SU-DHL-6 (cell line): Measurements from ENCODE around the gene SYPL1.

ENCODE experiments used
- H2AFZ ChIP-seq: fragments of 200-600 bp; sonication (generic); 2 replicates; pipeline ENCODE4 v1.6.1; 2014; ENCODE audit warnings: low read depth, mild to moderate bottlenecking, moderate library complexity, mixed read lengths, antibody characterized with exemption, low read length; ENCODE audit not compliant: severe bottlenecking
- H3F3A ChIP-seq: fragments of 200-600 bp; shearing (Covaris generic); 2 replicates; pipeline ENCODE4 v1.6.0; 2016; ENCODE audit warnings: antibody characterized with exemption, mild to moderate bottlenecking; ENCODE audit not compliant: insufficient read depth
- H3K27ac ChIP-seq: fragments of 200-600 bp; sonication (generic); 2 replicates; pipeline ENCODE4 v1.5.1; 2016; ENCODE audit warnings: low read depth, mild to moderate bottlenecking, low read length, moderate library complexity, mixed read lengths
- H3K27me3 ChIP-seq: fragments of 200-600 bp; sonication (generic), shearing (Covaris generic); 2 replicates; pipeline ENCODE4 v1.6.0; 2014; ENCODE audit warnings: mild to moderate bottlenecking, low read length
- H3K36me3 ChIP-seq: fragments of 200-600 bp; sonication (generic); 2 replicates; pipeline ENCODE4 v1.6.1; 2014; ENCODE audit warnings: mild to moderate bottlenecking, low read length, mixed read lengths
- H3K4me2 ChIP-seq: fragments of 300-600, 200-600 bp; shearing (Covaris generic), sonication (generic); 2 replicates; pipeline ENCODE4 v1.6.0; 2014; ENCODE audit warnings: low read length, low read depth, mild to moderate bottlenecking; ENCODE audit not compliant: poor library complexity, severe bottlenecking
- H3K4me3 ChIP-seq: fragments of 200-600 bp; sonication (generic); 2 replicates; pipeline ENCODE4 v1.5.1; 2014; ENCODE audit warnings: antibody characterized with exemption, low read length, mild to moderate bottlenecking, mixed read lengths; ENCODE audit not compliant: insufficient read depth, poor library complexity, severe bottlenecking
- H3K79me2 ChIP-seq: fragments of 200-600 bp; sonication (generic); 2 replicates; pipeline ENCODE4 v1.6.1; 2014; ENCODE audit warnings: mild to moderate bottlenecking, low read length, moderate library complexity; ENCODE audit not compliant: insufficient read depth
- H3K9ac ChIP-seq: fragments of 200-600 bp; sonication (generic); 2 replicates; pipeline ENCODE4 v1.7.0; 2014; ENCODE audit warnings: mild to moderate bottlenecking, low read length
- H3K9me2 ChIP-seq: fragments of 200-600 bp; sonication (generic); replicated peaks from 2 replicates; pipeline ENCODE4 v1.6.1; 2014; ENCODE audit warnings: low read length; ENCODE audit not compliant: insufficient read depth
- H3K9me3 ChIP-seq: fragments of 200-600 bp; sonication (generic); 2 replicates; pipeline ENCODE4 v1.6.1; 2014; ENCODE audit warnings: low read length, mixed read lengths; ENCODE audit not compliant: insufficient read depth
- H4K20me1 ChIP-seq: fragments of 200-600 bp; sonication (generic); 2 replicates; pipeline ENCODE4 v1.6.1; 2014; ENCODE audit warnings: low read depth, mild to moderate bottlenecking, antibody characterized with exemption, low read length, moderate library complexity, mixed read lengths
- CTCF ChIP-seq: fragments of 200-600 bp; sonication (generic); IDR thresholded peaks from one replicate; pipeline ENCODE4 v1.5.1; 2017; ENCODE audit warnings: antibody characterized with exemption, mild to moderate bottlenecking, low read length, moderate library complexity; ENCODE audit not compliant: insufficient read depth, poor library complexity, severe bottlenecking
- EZH2phosphoT487 ChIP-seq: fragments of 200-600 bp; sonication (generic), shearing (Covaris generic); conservative IDR thresholded peaks from 2 replicates; pipeline ENCODE4 v1.6.1; 2018; ENCODE audit warnings: mild to moderate bottlenecking, antibody characterized with exemption, low read length, moderate library complexity, mixed read lengths

Gene SYPL1

GRCh38 chr7:106048706-106049020, 63.4 kb downstream of the SYPL1 start:
- Histone ChIP-seq H3K79me2 (no peaks in the 10 kb centered on the region), H3K36me3 (no peaks in the 10 kb centered on the region), H3K9me3 (no peaks in the 10 kb centered on the region), H3K9me2 (no peaks in the 10 kb centered on the region), H3K27me3 (no peaks in the 10 kb centered on the region), H3F3A (peaks cover 61% of the 10 kb centered on the region), H3K4me2 (peak overlapping the region; percentile 70), H2AFZ (no peak overlapping the region), H3K27ac (peak overlapping the region; percentile 97), H4K20me1 (no peaks in the 10 kb centered on the region), H3K9ac (peak overlapping the region; percentile 70), H3K4me3 (no peak overlapping the region)
- TF ChIP-seq CTCF (no peak), EZH2phosphoT487 (no peak)

- H3K27ac ChIP-seq, result peak overlapping the region; percentile 97
- H3K4me3 ChIP-seq, result no peak overlapping the region
- no peak for TF ChIP-seq CTCF
- no peak for TF ChIP-seq EZH2phosphoT487
- H3K9ac ChIP-seq, result peak overlapping the region; percentile 70; the same call in 1 of the 2 replicates
- no peaks in the 10 kb centered on the region for H3K79me2 ChIP-seq
- no peak overlapping the region for H3K4me2 ChIP-seq
- peaks cover 57% of the 10 kb centered on the region for H3F3A ChIP-seq
- no peaks in the 10 kb centered on the region for H3K27me3 ChIP-seq
- H3K36me3 ChIP-seq, result no peaks in the 10 kb centered on the region
- no peak overlapping the region for H2AFZ ChIP-seq
- H3K9me2 ChIP-seq, result no peaks in the 10 kb centered on the region
- no peaks in the 10 kb centered on the region for H4K20me1 ChIP-seq
- H3K9me3 ChIP-seq, result no peaks in the 10 kb centered on the region
Observed at GRCh38 chr7:106047818-106048705, 64.0 kb downstream of the SYPL1 start.

GRCh38 chr7:106047184-106047583, 64.9 kb downstream of the SYPL1 start:
- Histone ChIP-seq H3K4me3 (no peak overlapping the region), H3K79me2 (no peaks in the 10 kb centered on the region), H2AFZ (no peak overlapping the region), H3K9me3 (no peaks in the 10 kb centered on the region), H4K20me1 (no peaks in the 10 kb centered on the region), H3K4me2 (no peak overlapping the region), H3K36me3 (no peaks in the 10 kb centered on the region), H3K9ac (no peak overlapping the region), H3K9me2 (no peaks in the 10 kb centered on the region), H3F3A (peaks cover 49% of the 10 kb centered on the region), H3K27ac (no peak overlapping the region), H3K27me3 (no peaks in the 10 kb centered on the region)
- TF ChIP-seq CTCF, result no peak
- TF ChIP-seq EZH2phosphoT487, result no peak
